Measurements from ENCODE around the gene STX8.

STX8 gene

DNA sequence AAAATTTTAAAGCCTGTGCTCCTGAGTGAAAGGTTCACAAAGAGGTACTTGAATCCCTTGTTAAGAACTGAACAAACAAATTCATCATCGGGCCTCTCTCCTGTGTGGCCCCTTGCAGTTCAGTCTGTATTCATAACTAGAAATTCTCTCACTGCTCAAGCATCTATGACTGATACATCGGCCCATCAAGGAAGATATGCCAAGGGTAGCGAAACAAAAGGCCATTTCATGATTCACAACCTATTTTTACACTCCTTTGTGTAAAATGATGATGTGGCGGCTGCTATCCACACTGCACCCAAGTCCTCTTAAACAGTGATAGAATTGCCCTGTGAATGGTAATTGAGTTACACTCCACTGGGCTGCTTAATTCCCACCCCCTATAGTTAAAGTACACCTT lies 204.6 kb downstream of the STX8 start:
- no peak for DNase-seq (ENCODE audit: extremely low spot score)
- TF ChIP-seq, protein P1, sequence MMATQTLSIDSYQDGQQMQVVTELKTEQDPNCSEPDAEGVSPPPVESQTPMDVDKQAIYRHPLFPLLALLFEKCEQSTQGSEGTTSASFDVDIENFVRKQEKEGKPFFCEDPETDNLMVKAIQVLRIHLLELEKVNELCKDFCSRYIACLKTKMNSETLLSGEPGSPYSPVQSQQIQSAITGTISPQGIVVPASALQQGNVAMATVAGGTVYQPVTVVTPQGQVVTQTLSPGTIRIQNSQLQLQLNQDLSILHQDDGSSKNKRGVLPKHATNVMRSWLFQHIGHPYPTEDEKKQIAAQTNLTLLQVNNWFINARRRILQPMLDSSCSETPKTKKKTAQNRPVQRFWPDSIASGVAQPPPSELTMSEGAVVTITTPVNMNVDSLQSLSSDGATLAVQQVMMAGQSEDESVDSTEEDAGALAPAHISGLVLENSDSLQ (IDR thresholded peaks at IDR 0.05) = no peak
- TF ChIP-seq ARNT (IDR thresholded peaks at IDR 0.05) (no peak), FOXA1 (IDR thresholded peaks at IDR 0.05) (no peak), L3MBTL2 (conservative IDR thresholded peaks at IDR 0.05) (no peak), ELF4 (IDR thresholded peaks at IDR 0.05) (no peak), SP1 (IDR thresholded peaks at IDR 0.05) (no peak), NFRKB (IDR thresholded peaks at IDR 0.05) (no peak), CTBP1 (IDR thresholded peaks at IDR 0.05; ENCODE audit: borderline replicate concordance) (no peak)
- CTCF ChIA-PET = no interaction called here
- POLR2A ChIA-PET = no interaction called here

DNA sequence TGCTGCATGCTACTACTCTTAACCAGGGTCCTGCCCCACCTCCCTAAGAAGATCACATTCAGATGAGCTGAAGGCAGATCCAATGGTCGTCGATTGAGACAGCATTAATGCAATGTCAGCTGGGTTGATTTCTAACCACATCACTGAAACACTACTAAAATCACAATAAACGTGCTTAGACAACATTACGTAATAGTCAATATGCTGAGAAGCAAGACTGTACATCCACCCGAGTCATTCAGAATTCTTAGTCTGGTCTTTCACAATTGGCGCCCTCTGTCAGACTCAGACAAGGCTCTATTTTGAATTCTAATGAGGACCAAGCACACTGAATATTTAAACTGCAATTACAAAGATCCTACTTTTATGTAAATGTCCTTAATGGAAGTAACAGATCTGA lies 205.2 kb downstream of the STX8 start:
- ChIA-PET CTCF (no interaction called here), POLR2A (no interaction called here)
- TF ChIP-seq CTBP1 (IDR thresholded peaks at IDR 0.05; ENCODE audit: borderline replicate concordance) (no peak), FOXM1 (IDR thresholded peaks at IDR 0.05; ENCODE audit: borderline replicate concordance) (no peak), ARNT (IDR thresholded peaks at IDR 0.05) (no peak), HDGF (IDR thresholded peaks at IDR 0.05; ENCODE audit: borderline replicate concordance) (no peak), L3MBTL2 (conservative IDR thresholded peaks at IDR 0.05) (no peak), FOXK2 (IDR thresholded peaks at IDR 0.05) (no peak), FOXA1 (IDR thresholded peaks at IDR 0.05) (no peak), SUZ12 (IDR thresholded peaks at IDR 0.05) (no peak), ELF4 (IDR thresholded peaks at IDR 0.05) (no peak), LEF1 (IDR thresholded peaks at IDR 0.05; ENCODE audit: borderline replicate concordance) (no peak), TARDBP (IDR thresholded peaks at IDR 0.05) (no peak), ZNF384 (IDR thresholded peaks at IDR 0.05) (no peak), BHLHE40 (IDR thresholded peaks at IDR 0.05; ENCODE audit: borderline replicate concordance) (no peak), SP1 (IDR thresholded peaks at IDR 0.05) (no peak), NFRKB (IDR thresholded peaks at IDR 0.05) (no peak)
- TF ChIP-seq, protein P1 (IDR thresholded peaks at IDR 0.05) = no peak
- DNase-seq (ENCODE audit: extremely low spot score) = no peak

GRCh38 chr17:9368631-9369030 lies 207.0 kb downstream of the STX8 start:
- ChIA-PET CTCF (no interaction called here), POLR2A (no interaction called here)
- no peak for DNase-seq (ENCODE audit: extremely low spot score)
- TF ChIP-seq SUZ12 (IDR thresholded peaks at IDR 0.05) (no peak), ARNT (IDR thresholded peaks at IDR 0.05) (no peak), L3MBTL2 (conservative IDR thresholded peaks at IDR 0.05) (no peak), SP1 (IDR thresholded peaks at IDR 0.05) (no peak), ELF4 (IDR thresholded peaks at IDR 0.05) (no peak), BHLHE40 (IDR thresholded peaks at IDR 0.05; ENCODE audit: borderline replicate concordance) (no peak), FOXA1 (IDR thresholded peaks at IDR 0.05) (no peak), FOXM1 (IDR thresholded peaks at IDR 0.05; ENCODE audit: borderline replicate concordance) (no peak), LEF1 (IDR thresholded peaks at IDR 0.05; ENCODE audit: borderline replicate concordance) (no peak), TARDBP (IDR thresholded peaks at IDR 0.05) (no peak), FOXK2 (IDR thresholded peaks at IDR 0.05) (no peak)
- TF ChIP-seq, protein P1 (IDR thresholded peaks at IDR 0.05) = no peak

- TF ChIP-seq FOXK2 (IDR thresholded peaks at IDR 0.05) = no peak
- TF ChIP-seq LEF1 (IDR thresholded peaks at IDR 0.05; ENCODE audit: borderline replicate concordance) = no peak
- no peak for TF ChIP-seq SP1 (IDR thresholded peaks at IDR 0.05)
- TF ChIP-seq SUZ12 (IDR thresholded peaks at IDR 0.05) = no peak
- no peak for TF ChIP-seq CTBP1 (IDR thresholded peaks at IDR 0.05; ENCODE audit: borderline replicate concordance)
- POLR2A ChIA-PET = no interaction called here
- CTCF ChIA-PET = no interaction called here
- no peak for DNase-seq (ENCODE audit: extremely low spot score)
These were observed 208.5 kb downstream of the STX8 start for GRCh38 chr17:9367156-9367555.

GRCh38 chr17:9364837-9365430 lies 210.7 kb downstream of the STX8 start:
- DNase-seq (ENCODE audit: extremely low spot score) = no peak
- ChIA-PET CTCF (no interaction called here), POLR2A (no interaction called here)
- TF ChIP-seq, protein P1 (IDR thresholded peaks at IDR 0.05) = no peak
- no peak for TF ChIP-seq LEF1 (IDR thresholded peaks at IDR 0.05; ENCODE audit: borderline replicate concordance)
- TF ChIP-seq FOXM1 (IDR thresholded peaks at IDR 0.05; ENCODE audit: borderline replicate concordance) = no peak
- TF ChIP-seq CTBP1 (IDR thresholded peaks at IDR 0.05; ENCODE audit: borderline replicate concordance) = no peak
- TF ChIP-seq ELF4 (IDR thresholded peaks at IDR 0.05) = no peak
- TF ChIP-seq ZNF384 (IDR thresholded peaks at IDR 0.05) = no peak
- no peak for TF ChIP-seq HDGF (IDR thresholded peaks at IDR 0.05; ENCODE audit: borderline replicate concordance)
- no peak for TF ChIP-seq NFRKB (IDR thresholded peaks at IDR 0.05)
- TF ChIP-seq SUZ12 (IDR thresholded peaks at IDR 0.05) = no peak
- no peak for TF ChIP-seq FOXK2 (IDR thresholded peaks at IDR 0.05)
- TF ChIP-seq ARNT (IDR thresholded peaks at IDR 0.05) = no peak
- TF ChIP-seq SP1 (IDR thresholded peaks at IDR 0.05) = no peak
- no peak for TF ChIP-seq BHLHE40 (IDR thresholded peaks at IDR 0.05; ENCODE audit: borderline replicate concordance)
- TF ChIP-seq TARDBP (IDR thresholded peaks at IDR 0.05) = no peak
- TF ChIP-seq L3MBTL2 (conservative IDR thresholded peaks at IDR 0.05) = no peak
- no peak for TF ChIP-seq FOXA1 (IDR thresholded peaks at IDR 0.05)
